ENCODE results near the gene FRY.

The FRY gene

GRCh38 chr13:32017474-32017873 lies 14.1 kb upstream of the FRY start:
- Histone ChIP-seq H3K9me3 (ENCODE audit: control insufficient read depth, low read length) (no peaks in the 10 kb centered on the region), H3K4me3 (ENCODE audit: low read length) (no peak overlapping the region), H3K4me1 (ENCODE audit: control insufficient read depth, insufficient read depth, low read length) (peaks cover 16% of the 10 kb centered on the region), H3K27me3 (replicated peaks; ENCODE audit: control insufficient read depth, insufficient read depth, low read length) (no peaks in the 10 kb centered on the region), H3K9ac (ENCODE audit: low read length) (no peak overlapping the region), H3K36me3 (ENCODE audit: control insufficient read depth, insufficient read depth, low read length, severe bottlenecking) (no peaks in the 10 kb centered on the region)
- DNase-seq (ENCODE audit: low read depth), result no peak

GRCh38 chr13:32019612-32020233 lies 11.9 kb upstream of the FRY start:
- H3K36me3 ChIP-seq (ENCODE audit: control insufficient read depth, insufficient read depth, low read length, severe bottlenecking), result no peaks in the 10 kb centered on the region
- H3K9me3 ChIP-seq (ENCODE audit: control insufficient read depth, low read length), result no peaks in the 10 kb centered on the region
- H3K4me1 ChIP-seq (ENCODE audit: control insufficient read depth, insufficient read depth, low read length), result peaks cover 16% of the 10 kb centered on the region
- H3K9ac ChIP-seq (ENCODE audit: low read length), result no peak overlapping the region
- peak; percentile 81 for DNase-seq (ENCODE audit: low read depth)
- no peaks in the 10 kb centered on the region for H3K27me3 ChIP-seq (replicated peaks; ENCODE audit: control insufficient read depth, insufficient read depth, low read length)
- no peak overlapping the region for H3K4me3 ChIP-seq (ENCODE audit: low read length)

- Histone ChIP-seq H3K9me3 (ENCODE audit: control insufficient read depth, low read length) (no peaks in the 10 kb centered on the region), H3K9ac (ENCODE audit: low read length) (no peak overlapping the region), H3K4me3 (ENCODE audit: low read length) (no peak overlapping the region), H3K4me1 (ENCODE audit: control insufficient read depth, insufficient read depth, low read length) (peaks cover 9% of the 10 kb centered on the region), H3K36me3 (ENCODE audit: control insufficient read depth, insufficient read depth, low read length, severe bottlenecking) (no peaks in the 10 kb centered on the region), H3K27me3 (replicated peaks; ENCODE audit: control insufficient read depth, insufficient read depth, low read length) (no peaks in the 10 kb centered on the region)
- DNase-seq (ENCODE audit: low read depth), result no peak
These were observed 9.8 kb upstream of the FRY start for GRCh38 chr13:32021785-32022184.

- no peak overlapping the region for H3K9ac ChIP-seq (ENCODE audit: low read length)
- no peaks in the 10 kb centered on the region for H3K36me3 ChIP-seq (ENCODE audit: control insufficient read depth, insufficient read depth, low read length, severe bottlenecking)
- no peaks in the 10 kb centered on the region for H3K9me3 ChIP-seq (ENCODE audit: control insufficient read depth, low read length)
- H3K27me3 ChIP-seq (replicated peaks; ENCODE audit: control insufficient read depth, insufficient read depth, low read length), result no peaks in the 10 kb centered on the region
- no peak overlapping the region for H3K4me3 ChIP-seq (ENCODE audit: low read length)
- DNase-seq (ENCODE audit: low read depth), result no peak
- H3K4me1 ChIP-seq (ENCODE audit: control insufficient read depth, insufficient read depth, low read length), result peaks cover 7% of the 10 kb centered on the region
These were observed 9.3 kb upstream of the FRY start for GRCh38 chr13:32022311-32022710.

GRCh38 chr13:32023096-32023495 lies 8.5 kb upstream of the FRY start:
- H3K4me3 ChIP-seq (ENCODE audit: low read length), result no peak overlapping the region
- no peaks in the 10 kb centered on the region for H3K36me3 ChIP-seq (ENCODE audit: control insufficient read depth, insufficient read depth, low read length, severe bottlenecking)
- H3K4me1 ChIP-seq (ENCODE audit: control insufficient read depth, insufficient read depth, low read length), result peaks cover 7% of the 10 kb centered on the region
- no peak overlapping the region for H3K9ac ChIP-seq (ENCODE audit: low read length)
- no peaks in the 10 kb centered on the region for H3K9me3 ChIP-seq (ENCODE audit: control insufficient read depth, low read length)
- no peaks in the 10 kb centered on the region for H3K27me3 ChIP-seq (replicated peaks; ENCODE audit: control insufficient read depth, insufficient read depth, low read length)
- no peak for DNase-seq (ENCODE audit: low read depth)

- no peak overlapping the region for H3K9ac ChIP-seq (ENCODE audit: low read length)
- no peaks in the 10 kb centered on the region for H3K27me3 ChIP-seq (replicated peaks; ENCODE audit: control insufficient read depth, insufficient read depth, low read length)
- no peaks in the 10 kb centered on the region for H3K9me3 ChIP-seq (ENCODE audit: control insufficient read depth, low read length)
- H3K4me1 ChIP-seq (ENCODE audit: control insufficient read depth, insufficient read depth, low read length), result peaks cover 7% of the 10 kb centered on the region
- H3K36me3 ChIP-seq (ENCODE audit: control insufficient read depth, insufficient read depth, low read length, severe bottlenecking), result no peaks in the 10 kb centered on the region
- no peak overlapping the region for H3K4me3 ChIP-seq (ENCODE audit: low read length)
- DNase-seq (ENCODE audit: low read depth), result no peak
These were observed 7.9 kb upstream of the FRY start for GRCh38 chr13:32023698-32024097.

- Histone ChIP-seq H3K27me3 (replicated peaks; ENCODE audit: control insufficient read depth, insufficient read depth, low read length) (no peaks in the 10 kb centered on the region), H3K9ac (ENCODE audit: low read length) (no peak overlapping the region), H3K9me3 (ENCODE audit: control insufficient read depth, low read length) (no peaks in the 10 kb centered on the region), H3K4me3 (ENCODE audit: low read length) (no peak overlapping the region), H3K4me1 (ENCODE audit: control insufficient read depth, insufficient read depth, low read length) (peaks cover 7% of the 10 kb centered on the region), H3K36me3 (ENCODE audit: control insufficient read depth, insufficient read depth, low read length, severe bottlenecking) (no peaks in the 10 kb centered on the region)
- DNase-seq (ENCODE audit: low read depth), result no peak
These were observed 6.8 kb upstream of the FRY start for GRCh38 chr13:32024750-32025149.

GRCh38 chr13:32025730-32026129 lies 5.8 kb upstream of the FRY start:
- Histone ChIP-seq H3K4me3 (ENCODE audit: low read length) (no peak overlapping the region), H3K9ac (ENCODE audit: low read length) (no peak overlapping the region), H3K36me3 (ENCODE audit: control insufficient read depth, insufficient read depth, low read length, severe bottlenecking) (no peaks in the 10 kb centered on the region), H3K4me1 (ENCODE audit: control insufficient read depth, insufficient read depth, low read length) (peaks cover 7% of the 10 kb centered on the region), H3K9me3 (ENCODE audit: control insufficient read depth, low read length) (no peaks in the 10 kb centered on the region), H3K27me3 (replicated peaks; ENCODE audit: control insufficient read depth, insufficient read depth, low read length) (no peaks in the 10 kb centered on the region)
- no peak for DNase-seq (ENCODE audit: low read depth)

GRCh38 chr13:32026623-32027022 lies 5.0 kb upstream of the FRY start:
- Histone ChIP-seq H3K4me1 (ENCODE audit: control insufficient read depth, insufficient read depth, low read length) (peaks cover 7% of the 10 kb centered on the region), H3K27me3 (replicated peaks; ENCODE audit: control insufficient read depth, insufficient read depth, low read length) (no peaks in the 10 kb centered on the region), H3K4me3 (ENCODE audit: low read length) (no peak overlapping the region), H3K9me3 (ENCODE audit: control insufficient read depth, low read length) (no peaks in the 10 kb centered on the region), H3K9ac (ENCODE audit: low read length) (no peak overlapping the region), H3K36me3 (ENCODE audit: control insufficient read depth, insufficient read depth, low read length, severe bottlenecking) (no peaks in the 10 kb centered on the region)
- no peak for DNase-seq (ENCODE audit: low read depth)

- Histone ChIP-seq H3K4me1 (ENCODE audit: control insufficient read depth, insufficient read depth, low read length) (no peaks in the 10 kb centered on the region), H3K9ac (ENCODE audit: low read length) (no peak overlapping the region), H3K9me3 (ENCODE audit: control insufficient read depth, low read length) (no peaks in the 10 kb centered on the region), H3K4me3 (ENCODE audit: low read length) (no peak overlapping the region), H3K36me3 (ENCODE audit: control insufficient read depth, insufficient read depth, low read length, severe bottlenecking) (no peaks in the 10 kb centered on the region), H3K27me3 (replicated peaks; ENCODE audit: control insufficient read depth, insufficient read depth, low read length) (no peaks in the 10 kb centered on the region)
- DNase-seq (ENCODE audit: low read depth), result no peak
These were observed 2.9 kb upstream of the FRY start for GRCh38 chr13:32028711-32029110.

- H3K36me3 ChIP-seq (ENCODE audit: control insufficient read depth, insufficient read depth, low read length, severe bottlenecking), result no peaks in the 10 kb centered on the region
- H3K9ac ChIP-seq (ENCODE audit: low read length), result no peak overlapping the region
- H3K4me1 ChIP-seq (ENCODE audit: control insufficient read depth, insufficient read depth, low read length), result no peaks in the 10 kb centered on the region
- H3K9me3 ChIP-seq (ENCODE audit: control insufficient read depth, low read length), result no peaks in the 10 kb centered on the region
- no peaks in the 10 kb centered on the region for H3K27me3 ChIP-seq (replicated peaks; ENCODE audit: control insufficient read depth, insufficient read depth, low read length)
- no peak for DNase-seq (ENCODE audit: low read depth)
- H3K4me3 ChIP-seq (ENCODE audit: low read length), result no peak overlapping the region
These were observed 1.9 kb upstream of the FRY start for GRCh38 chr13:32029684-32030083.

- peak; percentile 43 for DNase-seq (ENCODE audit: low read depth)
- Histone ChIP-seq H3K4me1 (ENCODE audit: control insufficient read depth, insufficient read depth, low read length) (no peaks in the 10 kb centered on the region), H3K4me3 (ENCODE audit: low read length) (peak overlapping the region; percentile 86)
These were observed 319 bp downstream of the FRY start for GRCh38 chr13:32031815-32032370.

More at GRCh38 chr13:32031815-32032370, 319 bp downstream of the FRY start:
- peak overlapping the region; percentile 69 for H3K9ac ChIP-seq (ENCODE audit: low read length)
- no peaks in the 10 kb centered on the region for H3K9me3 ChIP-seq (ENCODE audit: control insufficient read depth, low read length)
- no peaks in the 10 kb centered on the region for H3K27me3 ChIP-seq (replicated peaks; ENCODE audit: control insufficient read depth, insufficient read depth, low read length)
- H3K36me3 ChIP-seq (ENCODE audit: control insufficient read depth, insufficient read depth, low read length, severe bottlenecking), result no peaks in the 10 kb centered on the region

All from adipocyte (in vitro differentiated cells).